GM13976 (cell line): Measurements from ENCODE around the gene ABHD12B.
"Not testable (repeated sequence)": the region's sequence is repeated elsewhere in the genome, so short reads cannot be mapped to it uniquely, and the experiment has no call there.

ENCODE experiments used
- DNase-seq: peaks from one replicate; pipeline ENCODE4 v3.0.0; 2012; ENCODE audit warnings: low spot score
- in situ Hi-C: fragments of 300-500 bp; cut with MboI; formaldehyde crosslinking; loops from one replicate; pipeline ENCODE4 v1.12.0; 2022; ENCODE audit warnings: low sequenced_read_pairs, mixed read lengths, inconsistent platforms; ENCODE audit not compliant: unreplicated experiment
- TF ChIP-seq, protein P1 (sequence below): IDR thresholded peaks from 2 replicates; pipeline ENCODE4 v1.5.1; 2012; ENCODE audit warnings: borderline replicate concordance, mild to moderate bottlenecking; ENCODE audit not compliant: insufficient read depth; ENCODE audit errors: extremely low read depth, missing control alignments, control extremely low read depth

Gene ABHD12B

DNA sequence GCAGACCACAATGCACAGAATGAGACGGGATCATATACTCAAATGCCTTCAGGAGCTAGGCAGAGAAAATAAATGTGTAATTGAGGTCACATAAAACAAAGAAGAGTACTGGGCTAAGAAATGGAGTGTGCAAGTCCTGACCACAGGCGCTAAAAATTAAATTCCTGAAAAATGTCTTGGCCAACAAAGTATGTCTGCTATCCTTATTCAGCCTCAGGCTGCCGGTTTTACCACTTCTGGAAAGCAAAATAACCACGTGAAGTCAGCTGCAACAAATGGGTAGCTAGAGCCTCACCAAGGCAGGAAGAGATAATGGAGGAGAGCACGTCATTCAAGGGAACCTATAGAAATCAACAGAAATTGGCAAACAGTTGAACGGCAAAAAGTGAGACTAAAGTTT lies 69.3 kb downstream of the ABHD12B start:
- DNase-seq = no peak
- in situ Hi-C loops = no loop called here
- TF ChIP-seq, protein P1, sequence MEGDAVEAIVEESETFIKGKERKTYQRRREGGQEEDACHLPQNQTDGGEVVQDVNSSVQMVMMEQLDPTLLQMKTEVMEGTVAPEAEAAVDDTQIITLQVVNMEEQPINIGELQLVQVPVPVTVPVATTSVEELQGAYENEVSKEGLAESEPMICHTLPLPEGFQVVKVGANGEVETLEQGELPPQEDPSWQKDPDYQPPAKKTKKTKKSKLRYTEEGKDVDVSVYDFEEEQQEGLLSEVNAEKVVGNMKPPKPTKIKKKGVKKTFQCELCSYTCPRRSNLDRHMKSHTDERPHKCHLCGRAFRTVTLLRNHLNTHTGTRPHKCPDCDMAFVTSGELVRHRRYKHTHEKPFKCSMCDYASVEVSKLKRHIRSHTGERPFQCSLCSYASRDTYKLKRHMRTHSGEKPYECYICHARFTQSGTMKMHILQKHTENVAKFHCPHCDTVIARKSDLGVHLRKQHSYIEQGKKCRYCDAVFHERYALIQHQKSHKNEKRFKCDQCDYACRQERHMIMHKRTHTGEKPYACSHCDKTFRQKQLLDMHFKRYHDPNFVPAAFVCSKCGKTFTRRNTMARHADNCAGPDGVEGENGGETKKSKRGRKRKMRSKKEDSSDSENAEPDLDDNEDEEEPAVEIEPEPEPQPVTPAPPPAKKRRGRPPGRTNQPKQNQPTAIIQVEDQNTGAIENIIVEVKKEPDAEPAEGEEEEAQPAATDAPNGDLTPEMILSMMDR = no peak

DNA sequence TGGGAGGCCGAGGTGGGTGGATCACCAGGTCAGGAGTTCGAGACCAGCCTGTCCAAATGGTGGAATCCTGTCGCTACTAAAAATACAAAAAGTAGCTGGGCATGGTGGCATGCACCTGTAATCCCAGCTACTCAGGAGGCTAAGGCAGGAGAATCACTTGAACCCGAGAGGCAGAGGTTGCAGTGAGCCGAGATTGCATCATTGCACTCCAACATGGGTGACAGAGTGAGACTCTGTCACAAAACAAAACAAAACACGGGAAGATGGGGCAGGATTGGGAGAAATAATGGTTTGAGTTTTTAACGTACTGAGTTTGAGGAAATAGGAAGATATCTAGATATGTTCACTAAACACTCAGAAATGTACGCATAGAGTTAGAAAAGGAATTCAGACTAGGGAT lies 69.8 kb downstream of the ABHD12B start:
- DNase-seq, in situ Hi-C loops: not testable (repeated sequence)

DNA sequence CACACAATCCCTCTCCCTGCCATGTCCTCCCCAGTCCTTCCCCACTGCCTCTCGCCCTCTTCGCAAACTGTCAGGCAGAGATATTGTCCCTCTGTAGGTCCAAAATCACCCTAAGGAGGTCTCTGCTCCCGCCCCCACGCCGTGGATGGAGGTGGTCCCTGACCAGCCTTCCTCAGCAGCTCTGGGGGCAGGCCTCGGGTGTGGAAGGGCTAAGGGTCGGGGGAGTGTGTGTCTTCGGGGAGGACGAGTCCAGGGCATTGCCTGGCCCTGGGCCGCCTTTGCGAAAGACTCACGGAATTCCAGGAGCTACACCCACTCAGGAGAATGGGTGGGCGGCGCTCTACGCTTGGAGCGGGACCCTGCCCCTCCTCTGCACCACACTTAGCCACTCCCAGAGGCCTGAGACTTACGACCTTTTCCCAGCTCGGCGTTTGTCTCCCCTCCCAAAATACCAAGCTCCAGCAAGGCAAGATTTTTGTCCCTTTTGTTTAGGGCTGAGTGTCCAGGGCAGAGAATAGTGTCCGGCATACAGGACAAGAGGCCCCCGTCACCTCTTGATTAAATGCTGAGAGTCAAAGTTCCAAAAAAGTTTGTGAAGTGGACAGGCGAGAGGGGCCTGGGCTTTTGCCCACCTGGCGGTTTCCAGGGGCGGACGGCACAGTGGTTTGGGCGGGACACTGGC lies 71.5 kb downstream of the ABHD12B start:
- in situ Hi-C loops = no loop called here
- TF ChIP-seq, protein P1 = no peak
- peak; percentile 33 for DNase-seq

DNA sequence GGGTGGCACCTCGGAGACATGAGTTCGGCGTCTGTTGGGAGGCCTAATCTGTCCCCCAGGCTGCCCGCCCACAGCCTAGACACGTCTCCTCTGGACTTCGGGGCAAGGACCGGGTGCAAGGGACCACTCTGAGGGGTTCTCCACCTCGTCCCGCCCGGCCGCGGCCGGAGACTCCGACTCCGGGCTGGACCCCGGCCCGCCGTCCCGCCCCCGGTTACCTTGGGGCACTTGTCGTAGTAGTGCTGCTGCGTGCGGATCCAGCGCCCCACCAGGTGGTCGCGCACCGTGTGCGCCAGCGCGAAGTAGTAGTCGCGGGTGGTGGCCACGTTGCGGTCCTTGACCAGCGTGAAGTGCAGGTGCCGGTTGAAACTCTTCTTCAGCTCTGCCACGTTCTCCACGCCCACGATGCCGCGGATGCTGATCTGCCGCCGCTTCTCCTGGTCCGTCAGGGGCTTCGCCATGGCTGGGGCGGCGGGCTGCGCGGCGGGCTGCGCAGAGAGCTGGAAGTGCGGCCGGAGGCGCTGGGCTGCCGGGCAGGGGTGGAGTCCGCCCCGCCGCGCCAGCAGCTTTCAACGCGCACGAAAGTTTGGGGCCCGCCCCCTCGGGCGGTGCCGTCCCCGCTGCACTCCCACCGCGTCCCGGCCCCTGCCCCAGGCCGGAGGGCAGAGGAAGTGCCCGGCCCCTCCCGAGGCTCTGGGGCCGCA lies 72.2 kb downstream of the ABHD12B start, which contains the start of gene PYGL:
Gene PYGL, minus strand, starts transcription at position 541 of the 704 bp plus-strand sequence. Its CDS starts 80 bp downstream, at position 461.
- TF ChIP-seq, protein P1 = no peak
- in situ Hi-C loops = no loop called here
- DNase-seq = peak; percentile 82

DNA sequence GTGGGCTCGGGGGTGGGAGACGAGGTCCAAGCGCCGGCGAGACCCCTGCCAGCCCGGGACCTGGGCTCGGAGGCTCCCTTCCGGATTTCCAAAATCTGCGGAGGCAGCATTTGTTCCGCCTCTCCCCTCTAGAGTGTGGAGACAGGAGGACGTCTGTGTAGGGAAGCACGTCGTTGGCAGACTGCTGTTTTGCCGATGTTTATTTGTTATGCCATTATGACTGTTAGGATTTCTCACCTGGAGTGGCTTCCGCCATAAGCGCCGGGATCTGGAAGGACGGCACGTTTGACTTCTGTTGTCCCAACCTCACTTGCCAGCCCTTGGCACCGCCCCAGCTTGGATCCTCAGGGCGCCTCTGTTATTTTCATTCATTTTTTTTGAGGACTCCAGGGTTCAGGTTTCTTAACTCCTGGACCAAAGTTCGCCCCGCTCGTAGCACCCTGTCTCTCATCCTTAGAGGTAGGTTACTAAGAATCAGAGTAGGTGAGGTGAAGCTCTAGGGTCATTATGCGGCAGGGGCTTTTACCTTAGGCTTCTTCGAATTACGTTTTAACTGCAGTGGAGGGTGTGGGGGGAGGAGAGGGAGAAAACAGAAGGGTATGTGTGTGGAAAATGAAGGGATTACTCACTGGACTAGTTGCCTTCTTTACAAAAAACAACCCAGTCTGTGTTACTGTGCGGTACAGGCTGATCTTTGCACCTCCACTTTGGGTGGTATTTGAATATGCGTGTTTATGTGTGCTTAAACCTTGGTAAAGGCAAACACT lies 73.0 kb downstream of the ABHD12B start:
- in situ Hi-C loops = no loop called here
- peak; percentile 41 for DNase-seq
- TF ChIP-seq, protein P1 = no peak

DNA sequence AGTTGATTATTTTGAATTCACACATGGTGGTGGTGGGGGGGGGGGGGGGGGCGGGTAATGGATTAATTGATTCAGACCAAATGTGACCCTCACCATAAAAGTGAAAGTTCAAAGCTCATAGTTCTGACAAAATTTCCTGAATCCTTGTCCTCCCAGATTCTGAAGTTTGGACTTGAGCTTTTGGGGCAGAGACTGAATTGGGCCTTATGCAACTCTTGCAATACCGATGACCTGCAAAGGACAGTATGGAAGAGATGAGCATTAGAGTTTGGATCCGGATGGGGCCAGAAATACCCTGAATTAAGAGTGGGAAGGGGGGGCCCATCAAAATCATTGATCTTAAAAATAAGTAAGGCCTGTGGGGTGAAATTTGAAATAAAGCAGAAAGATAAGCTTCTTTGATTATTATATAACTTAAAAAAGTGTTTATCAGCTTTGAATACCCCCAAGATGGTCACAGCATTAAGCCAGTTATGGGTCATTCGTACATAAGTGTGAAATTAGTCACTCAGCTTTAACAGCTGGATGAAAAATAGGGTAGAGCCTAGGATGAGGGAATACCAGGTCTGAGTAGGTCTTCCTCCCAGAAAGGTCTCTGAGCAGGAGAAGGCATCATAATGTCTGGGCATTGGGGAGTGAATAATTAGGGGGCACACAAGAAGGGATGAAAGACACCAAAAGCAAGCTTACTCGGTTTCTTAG lies 74.5 kb downstream of the ABHD12B start:
- in situ Hi-C loops = no loop called here
- DNase-seq = no peak
- TF ChIP-seq, protein P1 = no peak

DNA sequence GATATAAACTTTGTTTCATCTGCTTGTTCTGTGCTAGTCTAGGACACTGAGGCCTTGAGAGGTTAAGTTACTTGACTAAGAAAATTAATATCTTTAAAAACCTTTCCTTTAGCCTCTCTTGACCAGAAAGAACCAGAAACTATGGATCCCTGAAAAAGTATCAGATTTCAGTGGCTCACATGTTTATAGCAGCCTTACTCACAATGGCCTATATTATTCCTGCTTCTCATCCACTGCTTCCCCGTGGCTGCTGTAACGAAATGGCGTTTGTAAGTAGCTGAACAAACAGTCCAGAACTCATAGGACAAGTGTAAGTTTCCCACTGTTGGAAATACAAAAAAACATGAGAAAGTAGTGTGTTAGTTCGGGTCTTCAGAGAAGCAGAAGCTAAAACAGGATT lies 75.6 kb downstream of the ABHD12B start:
- in situ Hi-C loops = no loop called here
- TF ChIP-seq, protein P1 = no peak
- no peak for DNase-seq
